Heart left ventricle (tissue), 13 donors: ENCODE results near the gene DDX4.

Source experiments
- POLR2A ChIP-seq, 2 donors: fragments of 450-650 bp; IDR thresholded peaks; one replicate each; pipeline ENCODE4 v1.6.1; 2017; ENCODE audit warnings: antibody characterized with exemption in 2 of 2, mild to moderate bottlenecking in 2 of 2, moderate library complexity in 2 of 2
- TF ChIP-seq, protein P1 (sequence below), 12 donors: fragments of 200-600 bp; sonication (generic) in 4 of 12; IDR thresholded peaks; one replicate each; pipeline versions ENCODE4 v1.5.0 to v1.8.0; 2018 to 2022; ENCODE audit warnings: antibody characterized with exemption in 12 of 12, mild to moderate bottlenecking in 5 of 12
- donor health status: ischemic (EF 13 %, LVEDD 7.1; RV severe dilation, severe dysfunction).
- donor health status: DM: no; HTN: yes; CAD: no.
- donor health status: DM: no; HTN: no; CAD: no.
- donor health status: ischemic (EF 25% LVEDD 6.9; RV normal size, moderate dysfunction).
- donor health status: ischemic (EF 25% LVEDD 5.7; RV mildly dilated, moderate dysfunction).
- donor health status: ischemic (EF 35%, LVEDD 5.7; RV mildly dilated, moderate dysfunction).
- donor health status: nonischemic (EF 11% LVEDD 7.7; RV severe dilation, severe dysfunction).
- donor health status: DM: yes; HTN: yes; CAD: no.
- donor health status: PGD.
- donor health status: ischemic (EF 29% LVEDD 5.4; RV normal size, mild dysfunction).
- donor health status: nonischemic (EF 23%, LVEDD 6.1; RV moderate dilation, normal function).

DNA sequence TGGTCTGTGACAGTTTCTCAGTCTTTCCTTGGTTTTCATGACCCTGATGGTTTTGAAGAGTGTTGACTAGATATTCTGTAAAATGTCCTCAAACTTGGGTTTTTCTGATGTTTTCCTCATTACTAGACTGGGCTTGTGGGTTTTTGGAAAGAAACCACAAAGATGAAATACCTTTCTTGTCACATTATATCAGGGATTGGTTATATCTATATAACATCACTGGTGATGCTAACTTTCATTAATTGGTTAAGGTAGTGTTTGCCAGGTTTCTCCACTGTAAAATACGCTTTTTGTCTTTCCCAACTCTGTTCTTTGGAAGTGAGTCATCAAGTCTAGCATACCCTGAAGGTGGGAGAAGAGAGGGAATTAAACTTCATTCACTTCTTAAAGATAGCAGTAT, 110.0 kb downstream of the DDX4 start:
- TF ChIP-seq POLR2A (IDR thresholded peaks at IDR 0.05), result no peak
- TF ChIP-seq, protein P1, sequence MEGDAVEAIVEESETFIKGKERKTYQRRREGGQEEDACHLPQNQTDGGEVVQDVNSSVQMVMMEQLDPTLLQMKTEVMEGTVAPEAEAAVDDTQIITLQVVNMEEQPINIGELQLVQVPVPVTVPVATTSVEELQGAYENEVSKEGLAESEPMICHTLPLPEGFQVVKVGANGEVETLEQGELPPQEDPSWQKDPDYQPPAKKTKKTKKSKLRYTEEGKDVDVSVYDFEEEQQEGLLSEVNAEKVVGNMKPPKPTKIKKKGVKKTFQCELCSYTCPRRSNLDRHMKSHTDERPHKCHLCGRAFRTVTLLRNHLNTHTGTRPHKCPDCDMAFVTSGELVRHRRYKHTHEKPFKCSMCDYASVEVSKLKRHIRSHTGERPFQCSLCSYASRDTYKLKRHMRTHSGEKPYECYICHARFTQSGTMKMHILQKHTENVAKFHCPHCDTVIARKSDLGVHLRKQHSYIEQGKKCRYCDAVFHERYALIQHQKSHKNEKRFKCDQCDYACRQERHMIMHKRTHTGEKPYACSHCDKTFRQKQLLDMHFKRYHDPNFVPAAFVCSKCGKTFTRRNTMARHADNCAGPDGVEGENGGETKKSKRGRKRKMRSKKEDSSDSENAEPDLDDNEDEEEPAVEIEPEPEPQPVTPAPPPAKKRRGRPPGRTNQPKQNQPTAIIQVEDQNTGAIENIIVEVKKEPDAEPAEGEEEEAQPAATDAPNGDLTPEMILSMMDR (IDR thresholded peaks at IDR 0.05), result no peak
